Measurements from ENCODE around the gene KDM3B. TPM values are rescaled to one million over a fixed set of nuclear protein-coding genes. Genes with fewer than 3 reads are reported as not detected.
"Not testable (repeated sequence)": the region's sequence is repeated elsewhere in the genome, so short reads cannot be mapped to it uniquely, and the experiment has no call there.

KDM3B gene
- total RNA-seq, 1 donor from 2014 or later = 84.1 TPM

DNA sequence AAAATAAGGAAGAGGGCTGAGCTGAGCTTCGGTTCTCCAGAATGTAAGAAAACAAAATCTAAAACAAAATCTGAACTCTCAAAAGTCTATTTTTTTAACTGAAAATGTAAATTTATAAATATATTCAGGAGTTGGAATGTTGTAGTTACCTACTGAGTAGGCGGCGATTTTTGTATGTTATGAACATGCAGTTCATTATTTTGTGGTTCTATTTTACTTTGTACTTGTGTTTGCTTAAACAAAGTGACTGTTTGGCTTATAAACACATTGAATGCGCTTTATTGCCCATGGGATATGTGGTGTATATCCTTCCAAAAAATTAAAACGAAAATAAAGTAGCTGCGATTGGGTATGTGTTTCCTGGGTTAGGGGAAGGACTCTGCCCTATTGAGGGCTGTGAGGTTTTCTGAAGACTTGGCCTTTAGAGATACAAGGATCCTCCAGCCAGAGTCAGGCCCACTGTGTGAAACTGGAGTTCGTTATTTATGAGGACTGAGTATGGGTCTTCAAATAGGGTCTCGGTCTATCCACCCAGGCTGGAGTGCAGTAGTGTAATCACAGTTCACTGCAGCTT is 116.6 kb downstream of the KDM3B start:
- no peak for DNase-seq

DNA sequence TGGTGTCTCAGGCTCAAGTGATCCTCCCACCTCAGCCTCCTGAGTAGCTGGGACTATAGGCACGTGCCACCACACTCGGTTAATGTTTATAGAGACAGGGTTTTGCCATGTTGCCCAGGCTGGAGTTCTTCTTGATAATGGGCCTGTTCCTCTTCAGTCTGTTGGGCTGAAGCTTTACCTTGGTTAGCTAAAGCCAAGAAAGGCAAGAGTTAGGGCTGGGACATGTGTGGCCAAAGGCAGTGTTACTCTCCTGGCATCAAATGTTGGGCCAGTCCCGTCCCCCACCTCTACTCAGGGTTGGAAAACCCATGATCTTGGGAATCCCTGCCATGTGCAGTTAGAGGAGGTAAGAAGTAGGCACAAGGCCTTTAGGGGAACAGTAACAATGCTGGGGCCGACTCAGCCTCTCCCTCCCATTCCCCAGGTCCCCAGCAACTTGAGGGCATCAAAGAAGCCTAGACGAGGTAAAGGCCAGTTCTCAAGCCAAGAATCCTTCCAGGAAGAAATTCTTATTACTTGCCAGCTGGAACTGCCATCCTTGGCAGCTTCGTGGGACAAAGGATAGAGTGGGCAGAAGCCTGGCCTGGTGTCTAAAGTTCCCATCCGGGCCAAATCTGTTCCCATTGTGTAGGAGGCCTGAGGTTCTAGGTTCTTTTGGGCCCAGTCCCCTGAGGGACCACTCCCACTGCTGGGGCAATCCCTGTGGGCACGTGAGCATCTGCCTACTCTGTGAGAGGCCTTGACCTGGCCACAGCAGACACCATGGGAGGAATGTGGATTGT is 117.2 kb downstream of the KDM3B start:
- DNase-seq = no peak

- DNase-seq = no peak
These were observed 118.0 kb downstream of the KDM3B start for GRCh38 chr5:138470322-138471051.

- DNase-seq = no peak
These were observed 118.5 kb downstream of the KDM3B start for GRCh38 chr5:138471052-138471361.

- no peak for DNase-seq
These were observed 119.9 kb downstream of the KDM3B start for GRCh38 chr5:138472353-138472752.

DNA sequence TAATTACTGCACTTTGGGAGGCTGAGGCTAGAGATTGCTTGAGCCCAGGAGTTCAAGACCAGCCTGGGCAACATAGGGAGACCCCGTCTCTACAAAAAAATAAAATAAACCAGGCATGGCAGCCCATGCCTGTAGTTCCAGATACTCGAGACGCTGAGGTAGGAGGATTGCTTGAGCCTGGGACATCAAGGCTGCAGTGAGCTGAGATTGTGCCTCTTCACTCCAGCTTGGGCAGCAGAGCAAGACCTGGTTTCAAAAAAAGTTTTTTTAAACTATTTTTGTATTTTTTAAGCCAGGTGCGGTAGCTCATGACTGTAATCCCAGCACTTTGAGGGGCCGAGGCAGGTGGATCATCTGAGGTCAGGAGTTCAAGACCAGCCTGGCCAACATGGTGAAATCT is 120.7 kb downstream of the KDM3B start:
- not testable (repeated sequence) for DNase-seq

DNA sequence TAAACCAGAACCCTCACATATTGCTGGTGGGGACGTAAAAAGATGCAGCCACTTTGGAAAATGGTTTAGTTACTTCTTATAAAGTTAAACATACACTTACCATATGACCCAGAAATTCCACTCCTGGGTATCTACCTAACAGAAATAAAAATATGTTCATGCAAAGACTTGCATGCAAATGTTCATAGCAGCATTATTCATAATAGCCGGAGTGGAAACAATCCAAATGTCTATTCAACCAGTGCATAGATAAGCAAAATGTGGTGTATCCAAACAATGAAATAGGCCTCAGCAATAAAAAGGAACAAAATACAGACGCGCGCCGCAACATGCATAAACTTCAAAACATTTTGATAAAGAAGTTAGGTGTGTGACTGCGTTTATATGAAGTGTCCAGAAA is 124.4 kb downstream of the KDM3B start:
- no peak for DNase-seq

DNA sequence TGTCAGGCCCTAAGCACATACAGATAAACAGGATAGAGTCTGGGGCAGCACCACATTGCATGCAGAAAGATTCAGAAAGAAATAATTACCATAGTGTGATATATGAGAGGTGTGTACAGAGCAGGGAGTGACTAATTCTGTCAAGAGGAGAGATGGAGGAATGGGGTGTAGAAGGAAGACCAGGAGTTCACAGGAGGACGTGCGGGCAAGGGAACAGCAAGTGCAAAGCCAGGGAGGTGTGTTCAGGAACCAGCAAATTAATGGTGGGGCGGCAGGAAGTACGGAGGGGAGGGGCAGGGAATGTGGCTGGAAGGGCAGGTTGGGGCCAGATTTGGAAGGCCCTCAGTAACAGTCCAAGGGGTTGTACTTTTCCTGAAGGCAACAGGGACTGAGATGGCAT is 130.2 kb downstream of the KDM3B start:
- DNase-seq = no peak

Small RNA genes lying within 50 kb of the gene (small RNA-seq; reads per million reads assigned to genes)
- not detected for gene AC113403.1

Other genes starting within 250 kb of the KDM3B start
- 9.4 TPM for gene NME5, start 213.3 kb upstream of the KDM3B start, total RNA-seq
- gene BRD8, start 174.1 kb upstream of the KDM3B start, total RNA-seq = 47.7 TPM
- gene KIF20A, start 173.6 kb upstream of the KDM3B start, total RNA-seq = 4.1 TPM
- gene CDC23, start 139.4 kb upstream of the KDM3B start, total RNA-seq = 29.8 TPM
- 0.16 TPM for gene GFRA3, start 78.1 kb upstream of the KDM3B start, total RNA-seq
- 2.3 TPM for gene CDC25C, start 20.9 kb upstream of the KDM3B start, total RNA-seq
- gene FAM53C, start 14.4 kb upstream of the KDM3B start, total RNA-seq = 26.4 TPM
- 71.0 TPM for gene REEP2, start 86.4 kb downstream of the KDM3B start, total RNA-seq
- gene EGR1, start 112.8 kb downstream of the KDM3B start, total RNA-seq = 2.8 TPM
- 63.3 TPM for gene ETF1, start 190.6 kb downstream of the KDM3B start, total RNA-seq
- gene HSPA9, start 222.7 kb downstream of the KDM3B start, total RNA-seq = 206 TPM